ENCODE measurements around the gene FADS2.

FADS2 gene

GRCh38 chr11:61899146-61899841 lies 71.2 kb downstream of the FADS2 start:
- no peak overlapping the region for H3K27ac ChIP-seq (replicated peaks)
- TF ChIP-seq SPI1 (IDR thresholded peaks at IDR 0.05; ENCODE audit: borderline replicate concordance, low read depth) (peak; percentile 95), CTCF (IDR thresholded peaks at IDR 0.05; ENCODE audit: insufficient read depth, low read length) (peak; percentile 100), POLR2AphosphoS5 (IDR thresholded peaks at IDR 0.05; ENCODE audit: low read depth) (no peak), REST (IDR thresholded peaks at IDR 0.05; ENCODE audit: insufficient replicate concordance, low read depth) (no peak), GABPA (IDR thresholded peaks at IDR 0.05; ENCODE audit: low read depth) (no peak)
- peaks cover 3% of the 10 kb centered on the region for H3K27me3 ChIP-seq (ENCODE audit: insufficient read depth, poor library complexity, severe bottlenecking)
- no peak overlapping the region for H3K4me3 ChIP-seq (replicated peaks; ENCODE audit: insufficient read depth, low read length)
- DNase-seq (ENCODE audit: low read depth in 1 of 2, low spot score in 1 of 2), result peak; percentile 83 to 90

GRCh38 chr11:61900251-61900650 lies 72.2 kb downstream of the FADS2 start:
- TF ChIP-seq SPI1 (IDR thresholded peaks at IDR 0.05; ENCODE audit: borderline replicate concordance, low read depth) (no peak), GABPA (IDR thresholded peaks at IDR 0.05; ENCODE audit: low read depth) (no peak), POLR2AphosphoS5 (IDR thresholded peaks at IDR 0.05; ENCODE audit: low read depth) (no peak), CTCF (IDR thresholded peaks at IDR 0.05; ENCODE audit: insufficient read depth, low read length) (no peak), REST (IDR thresholded peaks at IDR 0.05; ENCODE audit: insufficient replicate concordance, low read depth) (no peak)
- DNase-seq (ENCODE audit: low read depth in 1 of 2, low spot score in 1 of 2), result no peak
- Histone ChIP-seq H3K27me3 (ENCODE audit: insufficient read depth, poor library complexity, severe bottlenecking) (peaks cover 3% of the 10 kb centered on the region), H3K4me3 (replicated peaks; ENCODE audit: insufficient read depth, low read length) (no peak overlapping the region), H3K27ac (replicated peaks) (no peak overlapping the region)

- Histone ChIP-seq H3K4me3 (replicated peaks; ENCODE audit: insufficient read depth, low read length) (no peak overlapping the region), H3K27me3 (ENCODE audit: insufficient read depth, poor library complexity, severe bottlenecking) (no peaks in the 10 kb centered on the region), H3K27ac (replicated peaks) (no peak overlapping the region)
- no peak for DNase-seq (ENCODE audit: low read depth in 1 of 2, low spot score in 1 of 2)
- TF ChIP-seq SPI1 (IDR thresholded peaks at IDR 0.05; ENCODE audit: borderline replicate concordance, low read depth), result no peak
- TF ChIP-seq GABPA (IDR thresholded peaks at IDR 0.05; ENCODE audit: low read depth), result no peak
- TF ChIP-seq REST (IDR thresholded peaks at IDR 0.05; ENCODE audit: insufficient replicate concordance, low read depth), result no peak
- TF ChIP-seq POLR2AphosphoS5 (IDR thresholded peaks at IDR 0.05; ENCODE audit: low read depth), result no peak
- no peak for TF ChIP-seq CTCF (IDR thresholded peaks at IDR 0.05; ENCODE audit: insufficient read depth, low read length)
Observed at GRCh38 chr11:61901397-61901796, 73.3 kb downstream of the FADS2 start.
